OCI-LY3 (cell line): ENCODE results near the gene CEP55.

Experiments
- H2AFZ ChIP-seq: fragments of 200-600, 300-600 bp; shearing (Covaris generic); 2 replicates; pipeline ENCODE4 v1.6.0; 2014; ENCODE audit warnings: antibody characterized with exemption, low read depth, low read length
- H3K27ac ChIP-seq: fragments of 200-600, 300-600 bp; sonication (generic); 2 replicates; pipeline ENCODE4 v1.5.1; 2014; ENCODE audit warnings: mild to moderate bottlenecking, low read length, moderate library complexity, mixed read lengths
- H3K27me3 ChIP-seq: fragments of 200-600, 300-600 bp; sonication (generic); 2 replicates; pipeline ENCODE4 v1.6.1; 2014; ENCODE audit warnings: low read depth, low read length, mixed read lengths
- H3K36me3 ChIP-seq: fragments of 200-600, 300-600 bp; sonication (generic); replicated peaks from 2 replicates; pipeline ENCODE3; 2014; ENCODE audit warnings: low read depth, low read length, mixed read lengths
- H3K4me1 ChIP-seq: fragments of 300-600, 200-600 bp; sonication (generic); 2 replicates; pipeline ENCODE4 v1.6.1; 2014; ENCODE audit warnings: low read length, mixed read lengths
- H3K4me2 ChIP-seq: fragments of 200-600, 300-600 bp; sonication (generic); 2 replicates; pipeline ENCODE4 v1.6.1; 2014; ENCODE audit warnings: low read length, mixed read lengths
- H3K4me3 ChIP-seq: fragments of 300-600, 200-600 bp; sonication (generic); 2 replicates; pipeline ENCODE4 v1.5.1; 2014; ENCODE audit warnings: antibody characterized with exemption, mild to moderate bottlenecking, low read length, moderate library complexity
- H3K79me2 ChIP-seq: fragments of 300-600, 200-600 bp; shearing (Covaris generic); 2 replicates; pipeline ENCODE4 v1.6.1; 2014; ENCODE audit warnings: mild to moderate bottlenecking, low read length, mixed read lengths
- H3K9ac ChIP-seq: fragments of 300-600, 200-600 bp; shearing (Covaris generic); 2 replicates; pipeline ENCODE4 v1.6.0; 2014; ENCODE audit warnings: mild to moderate bottlenecking, low read length, moderate library complexity
- H3K9me3 ChIP-seq: fragments of 200-600, 300-600 bp; shearing (Covaris generic); 2 replicates; pipeline ENCODE4 v1.6.1; 2014; ENCODE audit warnings: low read length, mixed read lengths; ENCODE audit not compliant: insufficient read depth
- H4K20me1 ChIP-seq: fragments of 200-600, 300-600 bp; sonication (generic); 2 replicates; pipeline ENCODE4 v1.6.1; 2016; ENCODE audit warnings: low read length, mixed read lengths; ENCODE audit not compliant: insufficient read depth
- EZH2phosphoT487 ChIP-seq: fragments of 200-600 bp; shearing (Covaris generic); IDR thresholded peaks from 2 replicates; pipeline ENCODE4 v1.6.1; 2018; ENCODE audit warnings: antibody characterized with exemption, mixed run types, low read depth
- TF ChIP-seq, protein P1 (sequence below): fragments of 200-600, 300-600 bp; sonication (generic); IDR thresholded peaks from 2 replicates; pipeline ENCODE4 v1.5.1; 2014; ENCODE audit warnings: antibody characterized with exemption, low read length, low read depth

Gene CEP55

DNA sequence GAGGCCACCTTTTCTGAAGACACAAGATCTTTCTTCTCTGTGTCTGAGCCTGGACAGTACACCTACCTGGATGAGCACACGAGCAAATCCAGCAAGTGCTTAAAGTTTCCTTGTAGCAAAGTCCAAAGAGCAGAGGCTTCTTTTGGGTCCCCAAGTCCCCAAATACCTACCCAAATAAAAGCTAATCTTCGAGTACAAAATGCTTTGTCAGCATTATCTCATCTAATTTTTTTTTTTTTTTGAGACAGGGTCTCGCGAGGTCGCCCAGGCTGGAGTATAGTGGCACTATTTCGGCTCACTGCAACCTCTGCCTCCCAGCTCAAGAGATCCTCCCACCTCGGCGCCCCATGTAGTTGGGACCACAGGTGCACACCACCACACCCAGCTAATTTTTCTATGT is 38.9 kb upstream of the CEP55 start:
- no peaks in the 10 kb centered on the region for H4K20me1 ChIP-seq
- H3K9me3 ChIP-seq: no peaks in the 10 kb centered on the region
- H3K36me3 ChIP-seq: no peaks in the 10 kb centered on the region
- TF ChIP-seq EZH2phosphoT487: no peak
- TF ChIP-seq, protein P1, sequence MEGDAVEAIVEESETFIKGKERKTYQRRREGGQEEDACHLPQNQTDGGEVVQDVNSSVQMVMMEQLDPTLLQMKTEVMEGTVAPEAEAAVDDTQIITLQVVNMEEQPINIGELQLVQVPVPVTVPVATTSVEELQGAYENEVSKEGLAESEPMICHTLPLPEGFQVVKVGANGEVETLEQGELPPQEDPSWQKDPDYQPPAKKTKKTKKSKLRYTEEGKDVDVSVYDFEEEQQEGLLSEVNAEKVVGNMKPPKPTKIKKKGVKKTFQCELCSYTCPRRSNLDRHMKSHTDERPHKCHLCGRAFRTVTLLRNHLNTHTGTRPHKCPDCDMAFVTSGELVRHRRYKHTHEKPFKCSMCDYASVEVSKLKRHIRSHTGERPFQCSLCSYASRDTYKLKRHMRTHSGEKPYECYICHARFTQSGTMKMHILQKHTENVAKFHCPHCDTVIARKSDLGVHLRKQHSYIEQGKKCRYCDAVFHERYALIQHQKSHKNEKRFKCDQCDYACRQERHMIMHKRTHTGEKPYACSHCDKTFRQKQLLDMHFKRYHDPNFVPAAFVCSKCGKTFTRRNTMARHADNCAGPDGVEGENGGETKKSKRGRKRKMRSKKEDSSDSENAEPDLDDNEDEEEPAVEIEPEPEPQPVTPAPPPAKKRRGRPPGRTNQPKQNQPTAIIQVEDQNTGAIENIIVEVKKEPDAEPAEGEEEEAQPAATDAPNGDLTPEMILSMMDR: no peak
- H3K4me2 ChIP-seq: no peak overlapping the region
- no peak overlapping the region for H3K27ac ChIP-seq
- no peaks in the 10 kb centered on the region for H3K27me3 ChIP-seq
- no peaks in the 10 kb centered on the region for H3K4me1 ChIP-seq
- H3K79me2 ChIP-seq: no peaks in the 10 kb centered on the region
- H3K9ac ChIP-seq: no peak overlapping the region
- H2AFZ ChIP-seq: no peak overlapping the region
- no peak overlapping the region for H3K4me3 ChIP-seq

DNA sequence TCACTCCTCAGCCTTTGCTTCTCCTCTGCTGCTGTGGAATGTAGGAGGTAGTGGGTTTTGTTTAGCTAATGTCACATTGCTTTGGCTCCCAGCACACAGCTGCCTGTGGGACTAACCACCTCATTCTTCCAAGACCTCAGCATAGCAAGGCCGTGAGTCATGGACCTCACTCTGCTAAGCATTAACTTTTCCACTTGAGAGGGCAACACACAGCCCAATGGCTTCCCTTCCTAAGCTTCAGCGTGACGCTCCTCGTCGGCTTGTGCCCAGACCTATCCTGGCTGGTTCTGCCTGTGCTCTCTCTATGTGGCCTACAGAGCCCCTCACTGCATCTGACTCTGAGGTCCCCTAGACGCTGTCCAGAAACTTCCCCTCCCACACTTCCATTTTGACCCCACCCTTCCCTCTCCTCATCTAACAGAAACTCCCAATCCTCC is 37.6 kb upstream of the CEP55 start:
- Histone ChIP-seq H4K20me1 (no peaks in the 10 kb centered on the region), H3K79me2 (no peaks in the 10 kb centered on the region), H3K27ac (no peak overlapping the region), H3K36me3 (no peaks in the 10 kb centered on the region), H3K27me3 (no peaks in the 10 kb centered on the region), H3K9ac (no peak overlapping the region), H3K4me2 (no peak overlapping the region), H3K9me3 (no peaks in the 10 kb centered on the region), H2AFZ (no peak overlapping the region), H3K4me1 (peaks cover 4% of the 10 kb centered on the region; the same call in 1 of the 2 replicates), H3K4me3 (no peak overlapping the region)
- TF ChIP-seq EZH2phosphoT487: no peak
- TF ChIP-seq, protein P1: no peak

GRCh38 chr10:93459466-93459865 is 36.9 kb upstream of the CEP55 start:
- Histone ChIP-seq H3K36me3 (no peaks in the 10 kb centered on the region), H3K4me1 (peaks cover 4% of the 10 kb centered on the region; the same call in 1 of the 2 replicates), H3K79me2 (no peaks in the 10 kb centered on the region), H3K9me3 (no peaks in the 10 kb centered on the region), H4K20me1 (no peaks in the 10 kb centered on the region), H2AFZ (no peak overlapping the region), H3K4me2 (no peak overlapping the region), H3K27ac (no peak overlapping the region), H3K4me3 (no peak overlapping the region), H3K27me3 (no peaks in the 10 kb centered on the region), H3K9ac (no peak overlapping the region)
- no peak for TF ChIP-seq EZH2phosphoT487
- TF ChIP-seq, protein P1: no peak

DNA sequence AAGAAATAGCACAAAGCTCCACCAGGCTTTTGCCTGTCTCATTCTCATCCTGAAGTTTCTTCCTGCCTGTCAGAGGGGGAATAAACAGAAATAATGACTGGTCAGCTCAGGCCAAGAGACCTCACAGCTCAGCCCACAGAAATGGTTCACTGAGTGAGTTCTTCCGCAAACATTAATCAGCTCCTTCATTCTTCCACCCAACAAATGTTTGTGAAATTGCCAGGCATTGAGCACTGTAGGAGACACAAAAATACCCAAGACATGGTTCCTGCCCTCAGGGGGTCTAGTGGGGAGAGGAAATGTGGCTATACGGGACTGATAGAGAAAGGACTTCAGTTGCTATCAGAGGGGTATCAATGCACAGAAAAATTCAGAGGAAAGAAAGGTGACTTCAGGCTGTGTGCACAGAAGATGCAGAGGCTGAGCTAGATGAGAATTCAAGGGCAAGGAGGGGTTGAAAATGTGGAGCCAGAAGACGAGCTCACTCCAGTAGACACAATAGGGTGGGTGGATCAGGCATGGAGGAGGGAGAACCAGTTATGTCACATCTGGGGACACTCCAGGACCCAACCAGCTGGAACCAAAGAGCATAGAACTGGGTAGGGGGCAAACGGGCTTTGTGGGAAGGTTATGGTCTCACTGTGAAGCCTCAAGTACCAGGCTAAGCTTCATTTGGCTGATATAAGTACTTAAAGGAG is 35.2 kb upstream of the CEP55 start:
- Histone ChIP-seq H3K36me3 (no peaks in the 10 kb centered on the region), H3K4me2 (no peak overlapping the region), H4K20me1 (no peaks in the 10 kb centered on the region), H3K9me3 (no peaks in the 10 kb centered on the region), H3K79me2 (no peaks in the 10 kb centered on the region), H3K27me3 (no peaks in the 10 kb centered on the region), H2AFZ (no peak overlapping the region), H3K4me1 (peaks cover 4% of the 10 kb centered on the region; the same call in 1 of the 2 replicates), H3K9ac (no peak overlapping the region), H3K4me3 (no peak overlapping the region), H3K27ac (no peak overlapping the region)
- TF ChIP-seq, protein P1: no peak
- TF ChIP-seq EZH2phosphoT487: no peak
